Activated T-cell treated with anti-CD3 and anti-CD28 coated beads, Interleukin-2, amount 50 U/mL, for 48 hours (primary cell): ENCODE data around the gene SIGLEC7.

Experiments used
- DNase-seq, 2 experiments: peaks; one replicate each; pipeline ENCODE4 v3.0.0-alpha.2; 2020

The SIGLEC7 gene

GRCh38 chr19:51140441-51140840 is 1.7 kb upstream of the SIGLEC7 start:
- peak; percentile 2 to 3 for DNase-seq

GRCh38 chr19:51141181-51141580 is 920 bp upstream of the SIGLEC7 start:
- peak in 1 of 2 experiments; percentile 8 for DNase-seq

GRCh38 chr19:51142809-51143475 is 841 bp downstream of the SIGLEC7 start:
- DNase-seq, result peak; percentile 10 to 13

GRCh38 chr19:51143486-51143885 is 1.4 kb downstream of the SIGLEC7 start:
- DNase-seq, result no peak

GRCh38 chr19:51144482-51145045 is 2.5 kb downstream of the SIGLEC7 start:
- peak; percentile 10 to 11 for DNase-seq

GRCh38 chr19:51145916-51146493 is 3.9 kb downstream of the SIGLEC7 start:
- DNase-seq, result peak in 1 of 2 experiments; percentile 6

GRCh38 chr19:51146751-51147150 is 4.7 kb downstream of the SIGLEC7 start:
- DNase-seq, result peak in 1 of 2 experiments; percentile 9

GRCh38 chr19:51147663-51148062 is 5.6 kb downstream of the SIGLEC7 start:
- DNase-seq, result peak in 1 of 2 experiments; percentile 0

- no peak for DNase-seq
Measured at GRCh38 chr19:51148580-51148979, 6.5 kb downstream of the SIGLEC7 start.

- peak in 1 of 2 experiments; percentile 0 for DNase-seq
Measured at GRCh38 chr19:51150627-51151026, 8.5 kb downstream of the SIGLEC7 start.

GRCh38 chr19:51156710-51157109 is 14.6 kb downstream of the SIGLEC7 start:
- DNase-seq, result peak in 1 of 2 experiments; percentile 8

- peak in 1 of 2 experiments; percentile 15 for DNase-seq
Measured at GRCh38 chr19:51157265-51157664, 15.2 kb downstream of the SIGLEC7 start.

- DNase-seq, result peak; percentile 89 to 93
Measured at GRCh38 chr19:51158474-51159129, 16.5 kb downstream of the SIGLEC7 start.

- no peak for DNase-seq
Measured at GRCh38 chr19:51159656-51160055, 17.6 kb downstream of the SIGLEC7 start.

GRCh38 chr19:51161266-51161665 is 19.2 kb downstream of the SIGLEC7 start:
- DNase-seq, result no peak

GRCh38 chr19:51161867-51162496 is 19.9 kb downstream of the SIGLEC7 start:
- peak in 1 of 2 experiments; percentile 10 for DNase-seq

GRCh38 chr19:51163257-51163656 is 21.2 kb downstream of the SIGLEC7 start:
- DNase-seq, result no peak

- DNase-seq, result no peak
Measured at GRCh38 chr19:51164215-51164614, 22.1 kb downstream of the SIGLEC7 start.

GRCh38 chr19:51166846-51167490 is 24.9 kb downstream of the SIGLEC7 start:
- peak in 1 of 2 experiments; percentile 40 for DNase-seq

GRCh38 chr19:51168564-51169282 is 26.6 kb downstream of the SIGLEC7 start:
- DNase-seq, result no peak

GRCh38 chr19:51169283-51169918 is 27.3 kb downstream of the SIGLEC7 start:
- peak; percentile 76 to 82 for DNase-seq
